ES-I3 (cell line): ENCODE data around the gene RBBP6.

Source experiments
- H3K36me3 ChIP-seq: 2 replicates; pipeline ENCODE4 v1.6.1; 2013; ENCODE audit warnings: mild to moderate bottlenecking, low read length, control low read depth, moderate library complexity; ENCODE audit not compliant: insufficient read depth
- H3K4me1 ChIP-seq: 2 replicates; pipeline ENCODE4 v1.6.1; 2013; ENCODE audit warnings: mild to moderate bottlenecking, control low read depth, low read length; ENCODE audit not compliant: insufficient read depth
- H3K9ac ChIP-seq: 2 replicates; pipeline ENCODE4 v1.6.1; 2013; ENCODE audit warnings: low read depth, mild to moderate bottlenecking, low read length, moderate library complexity
- H3K9me3 ChIP-seq: 2 replicates; pipeline ENCODE4 v1.6.1; 2013; ENCODE audit warnings: mild to moderate bottlenecking, low read length, moderate library complexity; ENCODE audit not compliant: control insufficient read depth, insufficient read depth

The RBBP6 gene

GRCh38 chr16:24511792-24512191 lies 27.6 kb upstream of the RBBP6 start:
- Histone ChIP-seq H3K4me1 (no peaks in the 10 kb centered on the region), H3K9me3 (no peaks in the 10 kb centered on the region), H3K36me3 (no peaks in the 10 kb centered on the region), H3K9ac (no peak overlapping the region)

- H3K4me1 ChIP-seq = no peaks in the 10 kb centered on the region
- no peak overlapping the region for H3K9ac ChIP-seq
- H3K9me3 ChIP-seq = no peaks in the 10 kb centered on the region
- H3K36me3 ChIP-seq = no peaks in the 10 kb centered on the region
These were observed 25.3 kb upstream of the RBBP6 start for GRCh38 chr16:24514096-24514495.

DNA sequence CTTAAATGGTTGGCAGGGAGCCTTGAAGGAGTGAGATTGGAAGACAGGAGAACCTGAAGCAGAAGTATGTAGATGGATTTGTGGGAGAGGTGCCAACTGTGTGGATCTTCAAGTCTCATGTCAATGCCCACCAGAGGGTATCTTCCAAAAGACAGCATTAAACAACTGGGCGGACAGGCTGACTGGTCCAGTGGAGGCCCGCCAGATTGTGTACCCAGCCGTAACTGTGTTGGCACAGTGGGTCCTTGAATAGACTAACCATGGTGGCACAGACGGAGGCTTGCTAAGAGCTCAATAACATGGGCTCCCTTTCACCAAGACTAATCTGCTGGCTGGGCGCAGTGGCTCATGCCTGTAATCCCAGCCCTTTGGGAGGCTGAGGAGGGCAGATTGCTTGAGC lies 24.2 kb upstream of the RBBP6 start:
- Histone ChIP-seq H3K4me1 (no peaks in the 10 kb centered on the region), H3K9ac (no peak overlapping the region), H3K36me3 (no peaks in the 10 kb centered on the region), H3K9me3 (no peaks in the 10 kb centered on the region)

GRCh38 chr16:24516900-24517669 lies 22.3 kb upstream of the RBBP6 start:
- H3K9me3 ChIP-seq = no peaks in the 10 kb centered on the region
- no peaks in the 10 kb centered on the region for H3K36me3 ChIP-seq
- H3K9ac ChIP-seq = no peak overlapping the region

DNA sequence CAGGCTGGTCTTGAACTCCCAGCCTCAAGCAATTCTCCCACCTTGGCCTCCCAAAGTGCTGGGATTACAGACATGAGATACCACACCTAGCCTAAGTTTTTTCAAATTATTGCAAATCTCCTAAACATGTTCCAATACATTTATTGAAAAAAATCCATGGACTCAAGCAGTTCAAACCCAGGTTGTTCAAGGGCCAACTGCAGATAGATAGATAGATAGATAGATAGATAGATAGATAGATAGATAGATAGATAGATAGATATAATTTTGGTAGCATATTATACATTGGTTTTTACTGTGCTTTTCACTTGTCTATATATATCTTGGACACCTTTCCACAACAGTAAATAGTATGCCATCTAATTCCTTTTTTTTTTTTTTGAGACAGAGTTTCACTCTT lies 20.9 kb upstream of the RBBP6 start:
- Histone ChIP-seq H3K9ac (no peak overlapping the region), H3K4me1 (no peaks in the 10 kb centered on the region), H3K9me3 (no peaks in the 10 kb centered on the region), H3K36me3 (no peaks in the 10 kb centered on the region)

More at GRCh38 chr16:24516900-24517669, 22.3 kb upstream of the RBBP6 start:
- H3K4me1 ChIP-seq = no peaks in the 10 kb centered on the region

DNA sequence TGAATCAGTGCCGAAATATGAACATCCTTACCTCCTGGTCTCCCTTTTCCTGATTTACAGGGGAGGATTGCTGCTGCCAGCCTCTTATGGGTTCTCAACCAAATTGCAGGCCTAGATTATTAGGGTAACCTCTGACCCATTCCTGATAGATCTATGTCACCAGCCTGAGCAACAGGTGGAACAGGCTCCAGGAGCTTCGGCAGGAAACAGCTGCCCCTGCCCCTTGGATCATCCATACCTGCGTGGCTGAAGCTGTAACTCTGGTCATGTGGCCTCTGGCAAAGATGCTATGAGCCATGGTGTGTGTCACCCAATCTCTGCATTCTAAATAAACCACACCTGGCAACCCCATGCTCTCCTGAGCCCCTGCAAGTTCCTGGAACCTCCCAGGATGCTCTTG lies 18.4 kb upstream of the RBBP6 start:
- no peaks in the 10 kb centered on the region for H3K4me1 ChIP-seq
- H3K9ac ChIP-seq = no peak overlapping the region
- no peaks in the 10 kb centered on the region for H3K36me3 ChIP-seq
- no peaks in the 10 kb centered on the region for H3K9me3 ChIP-seq

- H3K36me3 ChIP-seq = no peaks in the 10 kb centered on the region
- H3K9me3 ChIP-seq = no peaks in the 10 kb centered on the region
- no peaks in the 10 kb centered on the region for H3K4me1 ChIP-seq
These were observed 16.6 kb upstream of the RBBP6 start for GRCh38 chr16:24522751-24523150.

DNA sequence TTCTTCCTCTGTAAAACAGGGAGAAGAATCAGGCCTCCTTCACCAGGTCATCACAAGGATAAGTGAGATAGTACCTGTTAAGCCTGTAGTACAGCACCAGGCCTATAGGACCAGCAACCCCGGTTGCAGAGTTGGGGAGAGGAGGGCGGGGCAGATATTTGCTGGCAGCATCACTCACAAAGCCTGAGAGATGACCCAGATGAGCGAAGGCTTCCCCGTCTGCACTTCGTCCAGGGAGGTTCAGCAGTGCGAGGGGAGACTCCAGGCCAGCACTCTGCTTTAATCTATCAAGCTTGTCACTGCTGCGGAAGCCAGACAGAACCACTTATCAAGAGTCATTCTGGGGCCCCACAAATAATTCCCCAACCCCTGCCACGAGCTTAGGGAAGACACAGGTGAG lies 15.8 kb upstream of the RBBP6 start:
- Histone ChIP-seq H3K9ac (no peak overlapping the region), H3K36me3 (no peaks in the 10 kb centered on the region), H3K9me3 (no peaks in the 10 kb centered on the region), H3K4me1 (no peaks in the 10 kb centered on the region)

More at GRCh38 chr16:24522751-24523150, 16.6 kb upstream of the RBBP6 start:
- no peak overlapping the region for H3K9ac ChIP-seq

GRCh38 chr16:24524855-24525677 lies 14.3 kb upstream of the RBBP6 start:
- Histone ChIP-seq H3K36me3 (no peaks in the 10 kb centered on the region), H3K4me1 (no peaks in the 10 kb centered on the region), H3K9me3 (no peaks in the 10 kb centered on the region), H3K9ac (no peak overlapping the region)

GRCh38 chr16:24525970-24526559 lies 13.3 kb upstream of the RBBP6 start:
- H3K9me3 ChIP-seq = no peaks in the 10 kb centered on the region
- no peak overlapping the region for H3K9ac ChIP-seq
- H3K4me1 ChIP-seq = no peaks in the 10 kb centered on the region

GRCh38 chr16:24526701-24527495 lies 12.5 kb upstream of the RBBP6 start:
- H3K36me3 ChIP-seq = no peaks in the 10 kb centered on the region
- no peaks in the 10 kb centered on the region for H3K4me1 ChIP-seq
- H3K9me3 ChIP-seq = no peaks in the 10 kb centered on the region
- no peak overlapping the region for H3K9ac ChIP-seq

More at GRCh38 chr16:24525970-24526559, 13.3 kb upstream of the RBBP6 start:
- no peaks in the 10 kb centered on the region for H3K36me3 ChIP-seq

GRCh38 chr16:24531166-24531565 lies 8.2 kb upstream of the RBBP6 start:
- H3K9me3 ChIP-seq = no peaks in the 10 kb centered on the region
- H3K4me1 ChIP-seq = no peaks in the 10 kb centered on the region
- no peaks in the 10 kb centered on the region for H3K36me3 ChIP-seq
- no peak overlapping the region for H3K9ac ChIP-seq

DNA sequence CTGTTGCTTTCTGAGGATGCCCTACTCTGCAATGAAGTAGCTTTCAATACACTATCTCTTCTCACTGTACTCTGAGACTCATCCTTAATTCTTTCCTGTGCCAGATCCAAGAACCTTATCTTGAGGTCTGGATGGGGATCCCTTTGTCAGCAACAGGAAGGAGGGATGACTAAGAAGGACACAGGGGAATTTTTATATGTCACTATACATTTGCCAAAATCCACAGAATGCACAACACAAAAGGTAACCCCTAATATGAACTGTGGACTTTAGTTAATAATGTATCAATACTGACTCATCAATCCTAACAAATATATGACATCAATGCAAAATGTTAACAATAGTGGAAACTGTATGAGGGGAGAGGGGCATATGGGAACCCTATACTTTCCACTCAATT lies 4.7 kb upstream of the RBBP6 start:
- H3K36me3 ChIP-seq = no peaks in the 10 kb centered on the region
- H3K9me3 ChIP-seq = no peaks in the 10 kb centered on the region
- H3K9ac ChIP-seq = no peak overlapping the region
- no peaks in the 10 kb centered on the region; the same call in 1 of the 2 replicates for H3K4me1 ChIP-seq

- Histone ChIP-seq H3K9ac (no peak overlapping the region), H3K9me3 (no peaks in the 10 kb centered on the region), H3K36me3 (no peaks in the 10 kb centered on the region), H3K4me1 (no peaks in the 10 kb centered on the region; the same call in 1 of the 2 replicates)
These were observed 3.5 kb upstream of the RBBP6 start for GRCh38 chr16:24535827-24536226.
